ENCODE measurements around the gene DPY19L3. TPM values are rescaled to one million over a fixed set of nuclear protein-coding genes. Genes with fewer than 3 reads are reported as not detected.
"Not testable (repeated sequence)": the region's sequence is repeated elsewhere in the genome, so short reads cannot be mapped to it uniquely, and the experiment has no call there.

DPY19L3 gene, protein sequence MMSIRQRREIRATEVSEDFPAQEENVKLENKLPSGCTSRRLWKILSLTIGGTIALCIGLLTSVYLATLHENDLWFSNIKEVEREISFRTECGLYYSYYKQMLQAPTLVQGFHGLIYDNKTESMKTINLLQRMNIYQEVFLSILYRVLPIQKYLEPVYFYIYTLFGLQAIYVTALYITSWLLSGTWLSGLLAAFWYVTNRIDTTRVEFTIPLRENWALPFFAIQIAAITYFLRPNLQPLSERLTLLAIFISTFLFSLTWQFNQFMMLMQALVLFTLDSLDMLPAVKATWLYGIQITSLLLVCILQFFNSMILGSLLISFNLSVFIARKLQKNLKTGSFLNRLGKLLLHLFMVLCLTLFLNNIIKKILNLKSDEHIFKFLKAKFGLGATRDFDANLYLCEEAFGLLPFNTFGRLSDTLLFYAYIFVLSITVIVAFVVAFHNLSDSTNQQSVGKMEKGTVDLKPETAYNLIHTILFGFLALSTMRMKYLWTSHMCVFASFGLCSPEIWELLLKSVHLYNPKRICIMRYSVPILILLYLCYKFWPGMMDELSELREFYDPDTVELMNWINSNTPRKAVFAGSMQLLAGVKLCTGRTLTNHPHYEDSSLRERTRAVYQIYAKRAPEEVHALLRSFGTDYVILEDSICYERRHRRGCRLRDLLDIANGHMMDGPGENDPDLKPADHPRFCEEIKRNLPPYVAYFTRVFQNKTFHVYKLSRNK
- 12.8 TPM for total RNA-seq

DNA sequence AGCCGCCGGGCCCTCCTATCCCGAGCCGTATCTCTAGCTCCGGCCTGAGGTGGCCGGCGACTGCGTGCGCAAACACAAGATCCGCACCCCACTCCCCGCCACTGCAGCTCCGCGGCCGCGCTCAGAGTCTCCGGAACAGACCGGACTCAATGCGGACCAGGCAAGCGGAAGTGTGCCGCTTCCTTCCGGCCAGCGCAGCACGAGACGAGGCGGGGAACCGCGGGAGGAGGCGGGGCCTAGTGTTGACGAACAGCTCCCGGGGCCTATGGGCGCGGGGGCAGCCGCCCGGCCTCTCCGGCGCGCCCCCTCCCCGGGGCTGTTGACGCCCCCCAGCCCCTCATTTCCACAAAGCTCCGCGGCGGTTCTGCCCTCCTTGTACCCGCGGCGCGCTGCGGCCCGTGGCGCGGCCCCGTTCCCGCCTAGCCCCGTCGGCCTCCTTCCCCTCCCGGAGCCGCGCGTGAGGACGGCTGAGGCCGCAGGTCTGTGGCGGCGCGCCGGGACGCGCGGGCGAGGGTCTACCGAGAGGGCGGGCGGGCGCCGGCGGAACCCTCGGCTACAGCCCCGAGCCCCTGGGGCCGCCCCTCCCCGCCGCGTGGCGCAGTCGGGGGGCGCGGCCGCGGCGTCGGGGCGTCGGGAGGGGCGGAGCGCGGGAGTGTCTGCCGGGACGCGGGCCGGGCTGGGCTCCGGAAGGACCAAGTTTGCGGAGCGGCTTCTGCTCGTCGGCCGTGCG is at the start of gene DPY19L3:
Gene DPY19L3, plus strand, starts transcription at position 340 of the 730 bp plus-strand sequence. CDS start 2,484 bp downstream, outside the sequence.
- ATAC-seq (peak; percentile 97), DNase-seq (ENCODE audit: low spot score) (peak; percentile 96)

DNA sequence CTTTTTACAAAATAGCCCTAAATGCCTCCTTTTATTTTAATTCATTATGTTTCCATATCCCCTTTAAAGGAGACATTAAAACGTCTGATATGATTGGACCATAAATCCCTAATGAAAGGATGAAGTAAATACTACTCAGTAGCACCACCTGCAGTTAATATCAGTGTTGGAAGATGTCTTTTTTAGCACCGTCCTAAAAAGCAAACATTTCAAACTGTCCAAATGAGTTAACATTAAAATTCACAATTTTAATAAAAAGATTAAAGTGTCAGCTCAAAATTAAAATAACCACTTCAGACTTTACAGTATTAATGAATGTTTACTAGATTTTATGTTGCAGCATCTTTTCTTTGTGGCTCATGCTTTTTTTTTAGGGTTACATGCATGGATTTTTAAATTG is 47.9 kb upstream of the DPY19L3 start:
- DNase-seq (ENCODE audit: low spot score) (no peak), ATAC-seq (peak; percentile 42)

DNA sequence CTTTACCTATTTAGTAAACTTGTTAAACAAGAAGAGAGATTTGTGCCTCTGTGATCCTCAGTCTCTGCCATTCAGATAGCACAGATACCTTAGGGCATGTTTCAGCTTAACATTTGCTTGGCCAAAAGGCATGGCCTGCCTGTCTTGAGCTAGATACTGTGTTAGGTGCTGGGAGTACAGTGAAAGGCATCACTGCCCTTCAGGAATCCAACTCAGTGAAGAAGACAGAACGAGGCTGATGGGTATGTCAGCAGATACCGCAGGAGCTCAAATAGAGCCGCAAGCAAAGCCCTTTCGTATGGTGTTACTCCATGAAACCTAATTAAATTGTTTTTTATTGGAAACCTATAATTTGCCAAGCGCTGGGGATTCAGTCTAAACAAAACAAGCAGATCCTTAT is 47.2 kb upstream of the DPY19L3 start:
- DNase-seq (ENCODE audit: low spot score) (no peak), ATAC-seq (no peak)

DNA sequence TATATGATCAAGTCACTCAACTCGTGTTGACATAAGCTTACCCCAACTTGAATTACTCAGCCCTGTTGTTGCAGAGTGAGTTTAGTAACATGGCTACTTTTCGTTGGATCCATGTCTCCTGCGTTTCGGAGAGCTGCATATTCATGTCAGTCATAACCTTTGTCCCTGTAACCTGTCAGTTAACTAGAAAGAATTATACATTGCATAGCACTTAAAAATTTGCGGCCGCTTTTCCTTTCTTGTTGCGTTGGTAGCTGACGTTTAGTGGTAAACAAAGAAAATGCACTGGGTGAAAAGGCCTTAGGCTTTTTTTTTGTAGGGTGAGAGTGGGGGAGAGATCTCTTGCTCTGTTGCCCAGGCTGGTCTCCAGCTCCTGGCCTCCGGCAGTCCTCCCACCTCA is 46.0 kb upstream of the DPY19L3 start:
- no peak for DNase-seq (ENCODE audit: low spot score)
- no peak for ATAC-seq

DNA sequence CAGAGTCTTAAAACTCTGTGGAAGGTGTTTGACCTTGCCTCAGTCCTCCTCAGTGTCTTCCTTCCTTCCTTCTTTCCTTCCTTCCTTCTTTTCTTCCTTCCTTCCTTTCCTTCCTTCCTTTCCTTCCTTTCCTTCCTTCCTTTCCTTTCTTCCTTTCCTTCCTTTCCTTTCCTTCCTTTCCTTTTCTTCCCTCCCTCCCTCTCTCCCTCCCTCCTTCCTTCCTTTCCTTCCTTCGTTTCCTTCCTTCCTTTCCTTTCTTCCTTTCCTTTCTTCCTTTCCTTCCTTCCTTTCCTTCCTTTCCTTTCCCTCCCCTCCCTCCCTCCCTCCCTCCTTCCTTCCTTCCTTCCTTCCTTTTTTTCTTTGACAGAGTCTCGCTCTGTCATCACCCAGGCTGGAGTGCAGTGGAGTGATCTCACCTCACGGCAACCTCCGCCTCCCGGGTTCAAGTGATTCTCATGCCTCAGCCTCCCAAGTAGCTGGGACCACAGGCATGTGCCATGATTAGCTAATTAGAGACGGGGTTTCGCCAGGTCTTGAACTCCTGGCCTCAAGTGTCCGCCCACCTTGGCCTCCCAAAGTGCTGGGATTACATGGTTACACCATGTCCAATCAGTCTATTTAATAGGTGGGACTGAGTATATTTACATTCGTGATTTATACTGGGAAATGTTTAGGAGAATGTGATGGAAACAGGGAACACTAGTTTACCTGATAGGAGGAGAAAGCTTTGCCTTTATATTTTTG is 43.8 kb upstream of the DPY19L3 start:
- no peak for DNase-seq (ENCODE audit: low spot score)

DNA sequence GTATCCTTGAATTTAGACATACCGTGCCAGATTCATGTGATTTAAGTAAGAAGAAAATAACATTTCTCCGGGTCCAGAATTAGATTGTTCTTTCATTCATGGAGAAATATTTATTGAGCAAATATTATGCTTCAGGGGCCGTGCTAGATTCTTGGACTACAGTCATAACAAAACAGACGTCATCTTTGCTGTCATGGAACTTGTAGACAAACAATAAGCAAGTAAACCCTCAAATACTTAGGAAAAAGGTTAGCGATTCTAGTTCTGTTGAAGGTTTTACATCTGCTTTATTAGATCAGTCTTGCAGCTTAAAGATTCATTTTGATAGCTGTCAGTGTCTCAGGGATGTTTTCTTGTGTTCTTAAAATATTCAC is 43.3 kb upstream of the DPY19L3 start:
- no peak for DNase-seq (ENCODE audit: low spot score)
- no peak for ATAC-seq

More for the DNA sequence above, 43.8 kb upstream of the DPY19L3 start:
- ATAC-seq = no peak

DNA sequence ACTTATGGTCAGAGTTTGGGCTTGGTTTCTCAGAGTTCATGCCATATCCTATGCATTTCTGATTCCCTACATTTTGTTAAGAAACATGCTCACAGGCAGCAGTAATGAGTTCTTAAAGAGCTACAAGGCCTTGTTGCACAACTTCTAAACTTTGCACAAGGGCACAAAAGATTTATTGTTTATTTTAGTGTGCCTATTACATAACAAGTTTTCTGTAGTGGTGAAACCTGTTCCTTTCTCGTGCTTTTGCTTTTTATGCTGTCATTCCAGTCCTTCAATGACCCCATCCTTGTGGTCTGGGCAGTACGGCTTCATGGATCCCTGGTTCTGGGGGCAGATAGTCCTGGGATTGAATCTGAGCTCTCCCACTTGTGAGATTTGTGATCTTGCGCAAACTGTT is 42.4 kb upstream of the DPY19L3 start:
- peak; percentile 81 for ATAC-seq
- DNase-seq (ENCODE audit: low spot score) = no peak

DNA sequence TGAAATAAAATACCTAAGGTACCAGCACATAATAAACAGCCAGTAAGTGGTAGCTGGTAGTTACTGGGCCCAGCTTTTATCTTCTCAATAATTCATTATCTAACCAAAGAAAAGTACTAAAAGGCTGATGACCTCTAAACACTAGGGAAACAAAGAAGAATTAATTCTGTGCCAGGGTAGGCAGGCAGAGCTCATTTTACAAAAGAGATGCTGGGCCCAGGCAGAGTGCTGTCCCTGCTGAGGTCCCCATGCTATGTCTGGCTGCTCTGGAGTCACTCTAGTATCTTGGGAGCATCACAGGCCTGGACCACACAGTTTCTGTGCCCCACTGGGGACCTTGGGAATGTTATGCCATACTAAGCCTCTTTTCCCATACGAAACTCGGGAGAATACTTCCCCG is 41.9 kb upstream of the DPY19L3 start:
- ATAC-seq (peak; percentile 42), DNase-seq (ENCODE audit: low spot score) (no peak)

DNA sequence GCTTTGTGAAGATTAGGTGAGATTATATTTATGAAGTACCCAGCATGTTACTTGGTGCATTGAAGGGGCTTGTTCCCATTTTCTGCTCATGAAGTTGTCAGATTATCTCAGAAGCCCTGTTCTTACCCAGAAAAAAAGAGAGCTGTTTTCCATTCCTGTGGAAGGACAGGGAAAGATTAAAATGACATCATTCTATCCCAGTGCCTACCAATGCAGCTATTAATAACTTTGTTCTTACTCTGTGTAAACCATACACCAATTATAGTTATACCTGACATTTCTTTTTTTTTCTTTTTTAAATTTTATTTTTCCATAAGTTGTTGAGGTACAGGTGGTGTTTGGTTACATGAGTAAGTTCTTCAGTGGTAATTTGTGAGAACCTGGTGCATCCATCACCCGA is 41.5 kb upstream of the DPY19L3 start:
- no peak for ATAC-seq

DNA sequence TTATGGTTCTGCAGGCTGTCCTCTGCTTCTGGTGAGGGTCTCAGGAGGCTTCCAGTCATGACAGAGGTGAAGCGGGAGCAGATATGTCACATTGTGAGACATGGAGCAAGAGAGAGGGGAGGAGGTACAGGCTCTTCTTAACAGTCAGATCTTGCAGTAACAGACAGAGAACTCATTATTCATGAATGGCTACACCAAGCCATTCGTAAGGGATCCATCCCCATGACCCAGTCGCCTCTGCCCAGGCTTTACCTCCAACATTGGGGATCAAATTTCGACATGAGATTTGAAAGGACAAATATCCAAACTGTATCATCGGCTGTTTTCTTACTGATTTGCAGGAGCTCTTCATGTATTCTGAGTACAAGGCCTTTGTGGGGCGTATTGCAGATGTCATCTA is 38.5 kb upstream of the DPY19L3 start:
- DNase-seq (ENCODE audit: low spot score) (no peak), ATAC-seq (no peak)

More for the DNA sequence above, 41.5 kb upstream of the DPY19L3 start:
- no peak for DNase-seq (ENCODE audit: low spot score)

DNA sequence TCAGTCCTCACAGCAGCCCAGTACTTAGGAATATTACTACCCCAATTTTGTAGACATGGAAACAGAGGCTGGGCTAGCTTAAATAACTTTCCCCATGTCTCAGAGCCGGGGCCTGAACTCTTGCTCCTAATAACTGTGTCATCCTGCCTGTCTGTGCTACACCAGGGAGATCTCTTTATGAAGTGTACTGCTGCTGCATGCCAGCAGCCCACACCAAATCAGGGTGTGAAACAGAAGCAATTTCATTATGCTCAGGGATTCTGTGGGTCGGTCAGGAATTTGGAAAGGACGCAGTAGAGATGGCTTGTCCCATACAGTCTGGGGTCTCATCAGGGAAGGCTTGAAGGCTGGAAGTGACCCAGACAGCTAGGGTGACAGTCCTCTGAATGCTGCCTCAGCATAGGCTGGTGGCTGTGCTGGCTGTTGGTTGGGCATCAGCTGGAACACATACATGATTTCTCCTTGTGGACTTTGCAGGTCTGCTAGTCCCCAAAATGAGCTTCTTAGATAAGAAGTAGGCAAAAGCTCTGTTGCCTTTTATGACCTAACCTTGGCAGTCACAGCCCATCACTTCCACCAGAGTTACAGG is 37.5 kb upstream of the DPY19L3 start:
- ATAC-seq (no peak), DNase-seq (ENCODE audit: low spot score) (no peak)

DNA sequence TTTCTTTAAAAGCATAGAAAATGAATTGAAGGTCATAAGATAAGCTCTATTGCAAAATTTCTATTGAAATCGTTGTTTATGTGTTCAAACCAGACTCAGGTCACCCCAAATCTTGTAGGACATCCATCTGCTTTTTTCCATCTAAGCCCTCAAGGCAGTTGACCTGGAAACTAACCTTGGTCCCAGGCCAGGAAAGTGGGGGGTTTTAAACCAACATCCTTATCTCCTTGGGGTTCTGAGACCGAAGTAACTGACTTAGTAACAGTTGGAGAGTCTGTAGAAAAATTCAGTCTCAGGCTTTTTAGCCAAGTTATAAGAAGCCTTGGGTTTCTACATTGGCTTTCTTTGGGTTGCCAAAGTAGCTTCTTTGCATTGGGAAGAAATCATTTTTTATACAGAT is 36.8 kb upstream of the DPY19L3 start:
- DNase-seq (ENCODE audit: low spot score) (no peak), ATAC-seq (no peak)

DNA sequence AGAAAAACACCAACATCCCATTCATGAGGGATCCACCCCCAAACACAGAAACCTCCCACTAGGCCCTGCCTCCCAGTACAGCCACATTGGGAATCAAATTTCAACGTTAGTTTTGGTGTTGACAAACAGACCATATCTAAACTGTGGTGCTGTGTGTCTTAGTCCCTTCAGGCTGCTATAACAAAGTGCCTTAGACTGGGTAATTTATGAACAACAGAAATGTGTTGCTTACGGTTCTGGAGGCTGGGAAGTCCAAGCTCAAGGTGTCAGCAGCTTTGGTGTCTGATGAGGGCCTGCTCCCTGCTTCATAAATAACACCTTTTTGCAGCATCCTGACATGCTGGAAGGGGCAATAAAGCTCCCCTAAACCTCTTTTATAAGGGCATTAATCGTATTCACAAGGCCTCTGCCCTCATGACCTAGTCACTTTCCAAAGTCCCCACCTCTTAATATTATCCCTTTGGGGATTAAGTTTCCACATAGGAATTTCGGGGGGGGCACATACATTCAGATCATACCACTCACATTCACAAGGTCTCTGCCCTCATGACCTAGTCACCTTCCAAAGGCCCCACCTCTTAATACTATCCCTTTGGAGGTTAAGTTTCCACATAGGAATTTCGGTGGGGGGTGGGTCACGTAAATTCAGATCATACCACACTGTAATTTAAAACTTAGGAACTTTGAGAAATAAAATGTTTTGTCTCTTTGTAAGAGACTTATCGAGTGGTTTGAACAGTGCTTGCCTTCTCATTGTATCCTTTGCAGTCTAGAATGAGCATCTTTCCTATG is 32.6 kb upstream of the DPY19L3 start:
- DNase-seq (ENCODE audit: low spot score) = no peak
- ATAC-seq = no peak

DNA sequence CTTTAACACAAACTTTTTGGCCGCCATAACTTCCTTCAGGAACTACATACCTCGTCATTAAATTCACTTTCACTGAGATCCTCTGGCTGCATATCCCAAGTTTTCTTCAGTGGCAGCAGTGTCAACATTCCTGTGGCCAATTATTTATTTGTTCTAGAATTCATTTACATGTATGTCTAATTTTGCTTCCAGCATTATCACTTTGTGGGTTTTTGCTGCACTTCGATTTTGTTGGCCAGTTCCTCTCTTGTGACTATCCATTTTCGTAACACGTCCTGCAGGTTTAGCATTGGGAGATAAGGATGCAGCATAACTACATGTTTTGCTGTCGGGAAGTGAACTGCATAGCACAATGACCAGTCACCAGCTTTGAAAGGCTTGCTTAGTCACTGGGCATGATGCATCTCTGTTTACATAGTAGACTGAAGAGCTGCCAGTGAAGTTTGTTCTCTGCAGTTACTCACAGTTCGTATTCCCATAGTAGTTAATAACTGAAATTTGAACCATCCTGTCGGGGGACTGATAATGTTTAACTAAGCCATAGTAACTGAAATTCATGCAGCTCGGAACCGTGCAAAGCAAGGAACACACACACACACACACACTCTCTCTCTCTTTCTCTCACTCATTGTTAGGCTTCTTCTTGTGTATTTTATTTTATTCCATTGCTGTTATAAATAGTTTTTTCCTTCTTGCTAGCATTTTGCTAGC is 31.8 kb upstream of the DPY19L3 start:
- DNase-seq (ENCODE audit: low spot score) (peak; percentile 77), ATAC-seq (peak; percentile 97)

DNA sequence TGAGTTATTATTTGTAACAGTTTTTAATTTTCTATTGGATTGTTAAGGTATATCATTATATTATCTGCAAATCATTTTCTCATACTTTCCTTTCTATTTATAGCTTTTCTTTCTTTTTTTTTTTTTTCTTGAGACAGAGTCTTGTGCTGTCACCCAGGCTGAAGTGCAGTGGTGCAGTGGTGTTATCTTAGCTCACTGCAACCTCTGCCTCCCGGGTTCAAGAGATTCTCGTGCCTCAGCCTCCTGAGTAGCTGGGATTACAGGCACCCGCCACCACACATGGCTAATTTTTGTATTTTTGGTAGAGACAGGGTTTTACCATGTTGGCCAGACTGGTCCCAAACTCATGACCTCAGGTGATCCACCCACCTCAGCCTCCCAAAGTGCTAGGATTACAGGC is 31.2 kb upstream of the DPY19L3 start:
- not testable (repeated sequence) for ATAC-seq; DNase-seq (ENCODE audit: low spot score)

DNA sequence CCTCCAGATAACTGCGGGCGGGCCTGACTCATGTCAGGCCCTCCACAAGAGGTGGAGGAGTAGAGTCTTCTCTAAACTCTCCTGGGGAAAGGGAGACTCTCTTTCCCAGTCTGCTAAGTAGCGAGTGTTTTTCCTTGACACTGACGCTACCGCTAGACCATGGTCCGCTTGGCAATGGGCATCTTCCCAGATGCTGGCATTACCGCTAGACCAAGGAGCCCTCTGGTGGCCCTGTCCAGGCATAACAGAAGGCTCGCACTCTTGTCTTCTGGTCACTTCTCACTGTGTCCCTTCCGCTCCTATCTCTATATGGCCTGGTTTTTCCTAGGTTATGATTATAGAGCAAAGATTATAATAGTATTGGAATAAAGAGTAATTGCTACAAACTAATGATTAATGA is 28.5 kb upstream of the DPY19L3 start:
- ATAC-seq; DNase-seq (ENCODE audit: low spot score): not testable (repeated sequence)

DNA sequence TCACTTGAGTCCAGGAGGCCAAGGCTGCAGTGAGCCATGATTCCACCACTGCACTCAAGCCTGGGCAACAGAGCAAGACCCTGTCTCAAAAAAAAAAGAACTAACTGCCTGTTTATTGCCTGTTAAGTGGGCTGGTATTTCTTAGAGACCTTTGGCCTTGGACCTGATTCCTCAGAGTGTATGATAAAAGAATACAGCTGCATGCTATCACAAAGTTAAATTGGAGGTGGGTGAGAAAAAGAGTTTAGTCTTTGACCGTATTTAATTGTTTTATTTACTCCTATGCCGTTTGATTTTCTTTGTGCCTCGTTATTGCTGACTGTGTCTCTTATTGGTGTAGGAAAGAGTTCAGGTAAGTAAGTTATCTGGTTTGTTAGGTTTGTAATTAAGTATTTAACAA is 25.3 kb upstream of the DPY19L3 start:
- ATAC-seq (no peak), DNase-seq (ENCODE audit: low spot score) (no peak)

DNA sequence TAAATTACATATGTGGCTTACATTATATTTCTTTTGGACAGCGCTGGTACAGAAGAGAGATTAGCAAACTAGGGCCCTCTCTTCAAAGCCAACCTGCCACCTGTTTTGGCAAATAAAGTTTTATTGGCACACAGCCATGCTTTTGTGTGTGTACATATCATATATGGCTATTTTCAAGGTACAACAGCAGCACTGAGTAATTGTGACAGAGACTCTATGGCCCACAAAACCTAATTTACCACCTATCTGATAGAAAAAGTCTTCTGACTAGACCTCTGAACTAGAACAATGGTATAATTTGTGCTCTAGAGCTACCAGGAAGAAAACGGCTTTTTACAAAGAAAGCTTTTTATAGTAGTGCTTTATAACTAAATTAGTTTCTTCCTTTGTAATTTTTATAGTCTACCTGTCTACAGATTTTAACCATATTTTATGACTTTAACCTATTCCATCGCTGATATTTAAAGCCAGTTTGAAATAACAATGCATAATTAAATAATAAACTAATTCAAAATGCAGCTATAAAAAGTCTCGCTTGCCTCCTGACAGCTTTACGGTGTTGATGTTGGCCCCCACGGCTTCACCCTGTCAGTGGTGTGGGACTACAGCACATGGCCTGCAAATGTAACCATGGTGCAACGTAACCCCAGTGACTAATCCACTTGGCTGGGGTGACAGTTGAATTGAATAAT is 17.7 kb upstream of the DPY19L3 start:
- ATAC-seq (no peak), DNase-seq (ENCODE audit: low spot score) (no peak)

Data from left lobe of liver (tissue), 2 donors.